SK-N-SH (cell line): ENCODE results near the gene GPATCH1.

Experiments used
- CTCF ChIP-seq: fragments of 200-600 bp; sonication (generic); IDR thresholded peaks from 2 replicates; pipeline ENCODE4 v1.6.1; 2017; ENCODE audit warnings: antibody characterized with exemption, mild to moderate bottlenecking, moderate library complexity
- EZH2phosphoT487 ChIP-seq: fragments of 200-600 bp; sonication (generic); IDR thresholded peaks from 2 replicates; pipeline ENCODE4 v1.6.1; 2017; ENCODE audit warnings: low read depth, mixed run types, mild to moderate bottlenecking, antibody characterized with exemption, moderate library complexity, borderline replicate concordance
- USF1 ChIP-seq: IDR thresholded peaks from 2 replicates; pipeline ENCODE4 v1.4.0; 2012; ENCODE audit warnings: low read depth, borderline replicate concordance
- TF ChIP-seq, protein P1 (sequence below): IDR thresholded peaks from 2 replicates; pipeline ENCODE4 v1.4.0; 2012; ENCODE audit warnings: low read depth
- TF ChIP-seq, protein P2 (sequence below): IDR thresholded peaks from 2 replicates; pipeline ENCODE4; 2012

DNA sequence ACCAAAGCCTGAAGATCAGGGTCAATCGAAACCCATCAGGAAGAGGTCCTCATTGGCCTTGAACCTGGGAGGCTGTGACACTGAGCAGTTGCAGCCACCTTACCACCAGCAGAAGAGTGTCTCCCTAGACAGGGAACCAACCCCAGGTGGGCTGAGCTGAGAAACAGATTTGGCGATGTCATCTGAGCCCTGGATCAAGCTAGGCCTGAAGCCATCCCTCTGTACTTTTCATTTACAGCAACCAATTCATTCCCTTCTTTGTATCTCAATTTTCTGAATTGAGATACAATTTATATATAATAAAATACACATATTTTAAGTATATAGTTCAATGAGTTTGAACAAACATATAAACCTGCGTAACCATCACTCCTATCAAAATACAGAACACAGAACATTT, 30.9 kb upstream of the GPATCH1 start:
- TF ChIP-seq, protein P1, sequence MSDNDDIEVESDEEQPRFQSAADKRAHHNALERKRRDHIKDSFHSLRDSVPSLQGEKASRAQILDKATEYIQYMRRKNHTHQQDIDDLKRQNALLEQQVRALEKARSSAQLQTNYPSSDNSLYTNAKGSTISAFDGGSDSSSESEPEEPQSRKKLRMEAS = no peak
- TF ChIP-seq CTCF (no peak), USF1 (no peak), EZH2phosphoT487 (no peak)
- TF ChIP-seq, protein P2, sequence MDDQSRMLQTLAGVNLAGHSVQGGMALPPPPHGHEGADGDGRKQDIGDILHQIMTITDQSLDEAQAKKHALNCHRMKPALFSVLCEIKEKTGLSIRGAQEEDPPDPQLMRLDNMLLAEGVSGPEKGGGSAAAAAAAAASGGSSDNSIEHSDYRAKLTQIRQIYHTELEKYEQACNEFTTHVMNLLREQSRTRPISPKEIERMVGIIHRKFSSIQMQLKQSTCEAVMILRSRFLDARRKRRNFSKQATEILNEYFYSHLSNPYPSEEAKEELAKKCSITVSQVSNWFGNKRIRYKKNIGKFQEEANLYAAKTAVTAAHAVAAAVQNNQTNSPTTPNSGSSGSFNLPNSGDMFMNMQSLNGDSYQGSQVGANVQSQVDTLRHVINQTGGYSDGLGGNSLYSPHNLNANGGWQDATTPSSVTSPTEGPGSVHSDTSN = no peak
